ENCODE data around the gene GRSF1. TPM values are rescaled to one million over a fixed set of nuclear protein-coding genes. Genes with fewer than 3 reads are reported as not detected.
A peak's percentile ranks its signal among the peaks of the same experiment; 100 is the strongest.
"Not testable (repeated sequence)": the region's sequence is repeated elsewhere in the genome, so short reads cannot be mapped to it uniquely, and the experiment has no call there.

GRSF1 gene
- total RNA-seq, 1 donor from 2014 or later = 53.8 TPM

DNA sequence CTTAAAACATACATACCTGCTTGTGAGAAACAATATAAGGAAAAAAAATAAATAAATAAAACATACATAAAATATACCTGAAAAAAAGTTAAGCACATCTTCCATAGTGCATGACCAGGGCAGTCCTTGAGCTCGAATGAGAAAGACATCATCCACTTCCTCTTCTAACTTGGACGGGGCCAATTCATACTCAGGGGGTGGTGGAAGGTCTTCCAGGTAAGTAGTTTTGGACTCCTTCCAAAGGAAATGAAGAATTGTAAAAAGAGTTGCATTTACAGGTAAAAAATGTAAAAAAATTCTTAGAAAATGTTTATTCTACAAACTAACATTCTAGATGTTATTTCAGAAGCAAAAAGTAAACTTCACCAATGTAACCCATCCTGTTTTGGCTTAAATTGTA, 3.6 kb downstream of the GRSF1 start:
- no peak for DNase-seq (ENCODE audit: low read depth in 2 of 2)

GRCh38 chr4:70833675-70834074, 6.0 kb downstream of the GRSF1 start:
- no peak for DNase-seq (ENCODE audit: low read depth in 2 of 2)

GRCh38 chr4:70831293-70831692, 8.4 kb downstream of the GRSF1 start:
- DNase-seq (ENCODE audit: low read depth in 2 of 2) = no peak

DNA sequence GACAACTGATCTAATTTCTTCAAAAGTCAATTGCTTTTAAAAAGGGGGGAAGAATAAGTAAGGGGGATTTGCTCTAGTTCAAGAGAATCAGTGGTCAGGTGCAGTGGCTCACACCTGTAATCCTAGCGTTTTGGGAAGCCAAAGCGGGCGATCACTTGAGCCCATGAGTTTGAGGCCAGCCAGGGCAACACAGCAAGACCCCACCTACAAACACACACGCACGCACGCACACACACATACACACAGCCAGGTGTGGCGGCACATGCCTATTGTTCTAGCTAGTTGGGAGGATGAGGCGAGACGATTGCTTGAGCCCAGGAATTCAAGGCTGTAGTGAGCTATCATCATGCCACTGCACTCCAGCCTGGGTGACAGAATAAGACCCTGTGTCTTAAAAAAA, 9.6 kb downstream of the GRSF1 start:
- no peak for DNase-seq (ENCODE audit: low read depth in 2 of 2)

GRCh38 chr4:70829492-70829891, 10.2 kb downstream of the GRSF1 start:
- no peak for DNase-seq (ENCODE audit: low read depth in 2 of 2)

DNA sequence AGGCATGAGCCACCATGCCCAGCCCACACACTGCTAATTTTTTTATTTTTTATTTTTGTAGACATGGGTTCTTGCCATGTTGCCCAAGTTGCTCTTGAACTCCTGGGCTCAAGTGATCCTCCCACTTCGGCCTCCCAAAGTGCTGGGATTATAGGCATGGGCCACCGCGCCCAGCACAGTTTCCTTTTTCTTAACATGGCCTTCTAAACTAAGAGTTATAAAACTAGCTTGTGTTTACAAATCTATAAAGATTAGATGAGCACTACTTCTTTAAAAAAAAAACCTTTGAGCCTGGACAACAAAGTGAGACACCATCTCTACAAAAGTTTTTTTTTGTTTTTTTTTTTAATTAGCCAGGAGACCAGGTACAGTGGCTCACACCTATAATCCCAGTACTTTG, 10.7 kb downstream of the GRSF1 start:
- DNase-seq (ENCODE audit: low read depth in 2 of 2) = no peak

DNA sequence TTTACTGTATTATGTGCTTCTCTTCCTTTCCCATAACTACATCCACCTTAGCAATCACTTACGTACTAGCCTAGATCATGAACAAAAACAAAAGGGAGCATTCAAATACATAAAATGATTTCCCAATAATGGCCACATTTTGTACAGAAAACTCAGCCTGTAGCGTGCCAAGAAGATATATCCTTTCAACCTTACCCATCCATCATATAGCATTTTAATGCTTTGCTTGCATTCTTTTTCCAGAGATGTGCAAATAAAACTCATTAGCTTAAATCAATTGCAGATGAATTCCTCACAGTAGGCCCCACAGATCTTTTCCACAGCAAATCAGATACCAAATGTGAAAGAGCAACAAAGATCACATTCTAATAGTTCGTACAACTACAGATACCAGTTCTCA, 20.8 kb downstream of the GRSF1 start:
- DNase-seq (ENCODE audit: low read depth in 2 of 2) = no peak

DNA sequence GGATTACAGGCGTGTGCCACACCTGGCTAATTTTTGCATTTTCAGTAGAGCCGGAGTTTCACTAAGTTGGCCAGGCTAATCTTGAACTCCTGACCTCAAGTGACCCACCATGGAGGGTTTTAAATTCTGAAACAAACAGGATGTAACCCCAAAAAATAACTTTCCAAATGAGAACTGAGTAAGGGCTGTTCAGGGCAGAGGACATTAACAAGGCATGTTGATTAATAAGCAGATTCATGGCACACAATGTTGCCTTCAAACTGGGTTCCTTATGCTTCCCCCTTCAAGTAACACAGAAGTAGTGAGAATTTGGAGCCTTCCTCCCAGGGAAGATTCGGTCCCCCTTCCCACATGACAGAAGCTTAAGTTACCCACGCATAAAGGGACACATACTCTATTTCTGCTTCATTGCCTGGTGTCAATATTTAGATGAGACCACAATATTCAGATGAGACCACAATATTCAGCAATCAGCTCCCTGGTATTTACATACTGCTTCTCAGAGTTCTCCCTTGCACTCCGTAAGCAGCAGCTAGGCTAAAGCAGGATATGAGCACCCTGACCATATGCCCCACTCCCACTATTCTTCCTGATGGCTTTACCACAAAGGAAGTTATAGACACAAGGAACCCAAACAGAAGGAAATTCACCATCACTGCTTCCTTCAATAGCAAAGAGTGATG, 21.4 kb downstream of the GRSF1 start:
- no peak for DNase-seq (ENCODE audit: low read depth in 2 of 2)

- no peak for DNase-seq (ENCODE audit: low read depth in 2 of 2)
Measured at GRCh38 chr4:70816894-70817293, 22.8 kb downstream of the GRSF1 start.

DNA sequence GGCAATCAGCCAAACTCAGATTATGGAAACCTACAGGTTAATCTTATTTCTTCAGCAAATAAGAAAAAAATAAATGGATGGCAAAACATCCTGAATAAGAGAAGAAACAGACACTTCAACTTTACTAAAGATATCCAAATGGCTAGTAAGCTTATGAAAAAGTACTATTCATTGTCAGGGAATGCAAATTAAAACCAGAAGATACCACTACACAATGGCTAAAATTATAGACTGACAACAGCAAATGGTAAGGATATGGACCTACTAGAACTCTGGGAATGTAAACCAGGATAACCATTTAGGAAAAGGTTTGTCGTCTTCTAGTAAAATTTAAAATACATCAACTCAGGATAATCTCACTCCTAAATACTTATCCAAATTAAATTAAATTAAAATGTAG, 24.3 kb downstream of the GRSF1 start:
- DNase-seq (ENCODE audit: low read depth in 2 of 2) = no peak

DNA sequence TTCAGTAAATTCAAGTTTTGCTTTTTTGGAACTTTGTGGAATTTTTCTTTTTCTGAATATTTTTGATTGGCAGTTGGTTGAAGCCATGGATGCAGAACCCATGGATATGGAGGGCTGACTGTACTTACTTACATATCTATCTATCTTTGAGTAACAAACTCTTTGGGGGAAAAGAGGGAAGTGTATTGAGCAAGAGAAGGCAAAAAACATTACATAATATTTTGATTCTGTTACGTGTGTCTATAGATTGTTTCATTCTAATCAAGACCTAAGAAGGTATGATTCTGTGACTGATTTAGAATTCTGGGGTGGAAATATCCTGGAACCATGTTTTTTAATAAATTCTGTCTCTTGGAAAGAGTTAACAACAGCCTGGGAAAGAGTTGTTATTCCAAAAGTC, 31.5 kb downstream of the GRSF1 start:
- no peak for DNase-seq (ENCODE audit: low read depth in 2 of 2)

DNA sequence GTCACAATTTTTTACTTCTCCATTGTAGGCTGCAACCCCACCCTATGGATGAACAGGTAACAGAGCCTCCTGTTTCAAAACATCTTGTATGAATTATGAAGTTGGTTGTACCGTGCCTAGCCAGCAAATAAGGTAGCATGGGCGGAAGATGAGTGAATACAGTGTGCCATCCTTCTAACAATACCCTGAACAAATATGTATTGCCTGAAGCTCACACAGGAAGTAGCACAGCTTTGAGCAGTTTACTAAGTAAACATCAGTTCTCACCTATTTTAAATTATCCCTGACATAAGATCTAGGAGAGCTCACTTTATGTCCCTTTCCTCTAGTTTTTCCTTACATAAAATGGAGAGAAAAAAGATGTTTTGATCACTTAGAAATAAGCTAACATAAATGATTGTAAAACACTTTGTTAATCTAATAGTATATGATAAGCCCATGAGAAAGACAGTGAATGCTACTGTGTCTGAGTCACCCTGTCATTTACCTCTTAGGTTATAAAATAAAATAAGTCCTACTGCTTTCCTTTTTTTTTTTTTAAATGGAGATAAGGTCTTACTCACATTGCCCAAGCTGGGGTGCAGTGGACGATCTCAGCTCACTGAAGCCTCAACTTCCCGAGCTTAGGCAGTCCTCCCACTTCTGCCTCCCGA, 36.6 kb downstream of the GRSF1 start:
- peak in 1 of 2 donors; percentile 13 for DNase-seq (ENCODE audit: low read depth in 2 of 2)

DNA sequence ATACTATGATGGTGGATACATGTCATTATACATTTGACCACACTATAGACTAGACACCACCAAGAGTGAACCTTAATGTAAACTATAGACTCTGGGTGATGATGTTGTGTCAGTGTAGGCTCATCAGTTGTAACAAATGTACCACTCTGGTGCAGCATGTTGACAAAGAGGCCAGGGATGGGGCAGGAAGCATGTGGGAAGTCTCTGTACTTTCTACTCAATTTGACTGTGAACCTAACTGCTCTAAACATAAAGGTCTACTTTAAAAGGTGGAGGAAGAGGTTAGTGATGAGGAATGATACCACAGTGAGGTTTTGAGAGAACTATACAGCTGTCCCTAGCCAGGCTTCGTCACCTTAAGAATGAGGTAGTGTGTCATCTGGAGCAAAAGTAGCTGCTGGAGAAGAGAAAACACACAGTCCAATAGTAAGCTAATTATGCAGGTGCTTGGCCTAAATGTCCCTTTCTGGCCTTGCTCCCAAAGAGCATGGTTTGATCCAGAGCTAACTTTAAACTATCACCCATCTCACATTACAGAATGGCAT, 38.4 kb downstream of the GRSF1 start:
- DNase-seq (ENCODE audit: low read depth in 2 of 2) = no peak

- no peak for DNase-seq (ENCODE audit: low read depth in 2 of 2)
Measured at GRCh38 chr4:70793626-70794025, 46.1 kb downstream of the GRSF1 start.

GRCh38 chr4:70788733-70789132, 51.0 kb downstream of the GRSF1 start:
- DNase-seq (ENCODE audit: low read depth in 2 of 2) = no peak

- no peak for DNase-seq (ENCODE audit: low read depth in 2 of 2)
Measured at GRCh38 chr4:70787496-70787895, 52.2 kb downstream of the GRSF1 start.

DNA sequence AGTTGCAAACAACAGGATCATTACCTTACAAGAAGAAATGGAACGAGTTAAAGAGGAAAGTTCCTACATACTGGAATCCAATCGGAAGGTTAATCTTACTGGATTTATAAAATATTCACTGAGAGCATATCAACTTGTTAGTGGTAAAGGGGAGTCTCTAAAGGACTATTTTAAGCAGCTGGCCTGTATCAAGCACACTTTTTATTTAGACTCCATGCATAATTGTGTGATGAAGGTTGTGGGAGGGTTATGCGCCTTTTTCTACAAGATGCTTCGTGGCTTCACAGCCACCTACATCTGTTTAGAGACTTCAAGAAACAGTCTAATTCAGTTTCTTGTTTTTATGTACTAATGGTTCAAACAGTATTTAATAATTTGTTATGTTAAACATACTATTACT, 56.6 kb downstream of the GRSF1 start:
- no peak for DNase-seq (ENCODE audit: low read depth in 2 of 2)

DNA sequence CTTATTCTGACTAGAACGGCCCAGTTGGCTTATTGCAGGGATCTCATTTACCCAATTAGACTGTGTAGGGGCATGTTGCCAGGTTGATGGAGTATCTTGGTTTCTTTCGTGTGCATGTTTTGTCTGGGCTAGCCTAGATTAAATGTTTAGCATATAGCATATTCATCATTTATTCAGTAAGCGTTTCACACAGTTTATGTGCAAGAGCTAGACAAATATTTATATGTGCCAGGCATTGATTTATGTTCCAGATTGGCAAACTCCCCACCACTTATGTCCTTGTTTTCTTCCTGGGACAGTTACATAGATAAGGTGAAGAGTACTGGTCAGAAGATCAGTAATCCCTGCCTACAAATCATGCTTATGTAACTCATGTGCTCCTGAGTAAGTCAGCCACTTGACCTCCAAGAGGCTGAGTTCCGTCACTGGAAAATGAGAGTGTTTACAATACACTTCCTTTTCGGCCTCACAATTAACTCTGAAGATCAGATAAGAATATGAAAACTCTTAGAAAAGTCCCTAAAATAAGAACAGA, 60.7 kb downstream of the GRSF1 start:
- peak in 1 of 2 donors; percentile 72 for DNase-seq (ENCODE audit: low read depth in 2 of 2)

GRCh38 chr4:70772929-70773555, 66.6 kb downstream of the GRSF1 start:
- DNase-seq (ENCODE audit: low read depth in 2 of 2) = no peak

- DNase-seq (ENCODE audit: low read depth in 2 of 2) = not testable (repeated sequence)
Measured at GRCh38 chr4:70769396-70769795, 70.3 kb downstream of the GRSF1 start.

DNA sequence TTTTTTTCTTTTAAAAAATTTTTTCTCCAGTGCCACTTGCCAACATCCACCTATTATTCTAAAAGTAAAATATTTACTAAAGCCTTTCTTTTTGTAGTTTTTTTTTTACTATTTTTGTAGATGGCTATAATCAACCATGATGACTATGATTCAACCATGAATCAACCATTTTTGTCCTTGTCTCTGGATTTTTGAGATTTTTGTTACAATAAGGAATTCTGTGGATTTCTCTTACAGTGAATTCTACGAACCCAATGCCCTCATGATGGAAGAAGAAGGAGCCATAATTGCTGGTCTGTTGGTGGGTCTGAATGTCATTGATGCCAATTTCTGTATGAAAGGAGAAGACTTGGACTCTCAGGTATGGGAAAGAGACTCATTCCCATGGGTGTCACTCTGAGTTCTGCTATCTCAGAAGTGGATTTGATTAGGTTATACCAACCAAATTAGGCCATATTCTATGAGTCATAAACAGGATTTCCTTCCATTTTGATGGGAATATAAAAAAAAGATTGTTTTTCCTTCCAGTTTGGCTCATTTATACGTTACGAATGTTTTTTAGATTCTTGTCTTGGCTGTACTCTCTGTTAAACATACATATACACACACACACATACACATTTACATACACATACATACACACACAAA, 71.3 kb downstream of the GRSF1 start:
- DNase-seq (ENCODE audit: low read depth in 2 of 2) = peak; percentile 11 to 64

Data from dermis microvascular lymphatic vessel endothelial cell (primary cell).